GM18870 (cell line): Measurements from ENCODE around the gene PCDH15.
"Not testable (repeated sequence)": the region's sequence is repeated elsewhere in the genome, so short reads cannot be mapped to it uniquely, and the experiment has no call there.

Experiments
- ATAC-seq: cut with Tn5 transposase; IDR thresholded peaks from one replicate; pipeline ENCODE4 v1.9.1; 2021; ENCODE audit warnings: moderate library complexity; ENCODE audit not compliant: unreplicated experiment

The PCDH15 gene

GRCh38 chr10:54002077-54002476 lies 799.0 kb downstream of the PCDH15 start:
- ATAC-seq: no peak

DNA sequence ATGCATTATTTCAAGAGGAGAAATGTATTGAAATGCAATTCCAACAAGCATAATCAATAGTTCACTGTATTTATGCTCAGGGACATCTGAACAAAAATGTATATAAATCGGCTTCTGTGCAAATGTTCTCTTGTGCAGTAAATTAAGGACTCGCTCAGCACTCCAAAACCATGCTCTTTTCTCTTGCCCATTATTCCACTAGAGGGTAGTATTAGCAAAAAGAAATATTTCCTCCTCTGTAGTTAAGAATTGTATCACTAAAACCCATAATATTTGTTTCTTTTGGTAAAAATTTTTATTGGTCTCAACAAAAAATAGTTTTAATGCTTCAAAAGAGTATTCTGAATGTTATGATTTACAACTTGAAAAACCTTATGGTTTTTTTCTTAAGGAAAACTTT lies 803.1 kb downstream of the PCDH15 start:
- no peak for ATAC-seq

DNA sequence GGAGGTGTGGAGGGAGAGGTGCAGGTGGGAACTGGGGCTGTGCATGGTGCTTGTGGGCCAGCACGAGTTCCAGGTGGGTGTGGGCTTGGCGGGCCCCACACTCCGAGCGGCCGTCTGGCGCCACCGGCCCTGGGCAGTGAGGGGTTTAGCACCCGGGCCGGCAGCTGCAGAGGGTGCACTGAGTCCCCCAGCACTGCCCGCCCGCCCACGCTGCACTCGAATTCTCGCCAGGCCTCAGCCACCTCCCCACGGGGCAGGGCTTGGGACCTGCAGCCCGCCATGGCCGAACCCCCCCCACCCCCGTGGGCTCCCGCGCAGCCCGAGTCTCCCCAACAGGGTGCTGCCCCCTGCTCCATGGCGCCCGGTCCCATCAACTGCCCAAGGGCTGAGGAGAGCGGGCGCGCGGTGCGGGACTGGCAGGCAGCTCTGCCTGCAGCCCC lies 810.2 kb downstream of the PCDH15 start:
- no peak for ATAC-seq

DNA sequence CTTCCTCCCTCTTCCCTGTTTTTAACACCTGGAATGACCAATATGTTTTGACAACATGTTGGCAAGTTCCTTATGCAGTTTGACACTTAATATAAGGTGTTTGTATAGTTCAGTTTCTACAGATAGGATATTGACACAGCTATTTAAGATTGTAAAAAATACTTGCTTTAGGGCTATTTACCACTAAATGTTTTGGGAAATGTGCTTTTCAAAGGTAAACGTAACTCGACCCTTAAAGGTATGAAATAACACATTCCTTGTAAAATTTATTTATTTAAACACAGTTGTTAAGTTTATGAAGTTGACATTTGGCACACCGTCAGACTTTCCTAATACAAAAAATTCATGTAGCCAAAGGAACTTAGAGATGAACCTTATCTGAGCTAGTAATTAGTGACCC lies 817.6 kb downstream of the PCDH15 start:
- no peak for ATAC-seq

DNA sequence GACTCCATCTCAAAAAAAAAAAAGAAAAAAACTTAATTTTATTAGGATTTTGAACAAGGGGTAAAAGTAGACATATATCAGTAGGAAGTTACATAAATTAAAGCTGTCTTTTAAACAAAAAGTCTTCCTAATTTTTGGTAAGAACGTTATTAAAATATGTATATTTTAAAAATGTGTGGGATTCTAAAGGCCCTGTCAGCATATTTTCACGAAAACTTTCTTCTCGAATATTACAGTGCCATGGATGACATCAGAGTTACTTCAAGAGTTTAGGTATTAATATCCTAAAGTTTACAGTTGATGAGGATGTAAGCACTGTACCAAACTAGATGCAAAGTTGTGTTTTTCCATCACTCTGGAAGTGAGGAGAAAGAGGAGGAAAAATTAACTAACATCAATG lies 820.8 kb downstream of the PCDH15 start:
- no peak for ATAC-seq

- ATAC-seq: no peak
These were observed 822.7 kb downstream of the PCDH15 start for GRCh38 chr10:53978301-53978700.

DNA sequence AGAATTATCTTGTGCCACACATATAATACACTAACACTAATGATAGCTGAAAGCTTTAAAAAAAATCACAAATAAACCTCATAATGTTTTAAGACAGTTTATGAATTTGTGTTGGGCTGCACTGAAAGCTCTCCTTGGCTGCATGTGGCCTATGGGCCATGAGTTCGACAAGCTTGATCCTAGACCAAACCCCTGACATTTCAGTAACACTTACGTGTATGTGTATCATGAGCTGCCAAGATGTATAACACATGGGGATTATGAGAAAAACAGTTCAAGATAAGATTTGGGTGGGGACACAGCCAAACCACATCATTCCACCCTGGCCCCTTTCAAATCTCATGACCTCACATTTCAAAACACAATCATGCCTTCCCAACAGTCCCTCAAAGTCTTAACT lies 823.8 kb downstream of the PCDH15 start:
- no peak for ATAC-seq

DNA sequence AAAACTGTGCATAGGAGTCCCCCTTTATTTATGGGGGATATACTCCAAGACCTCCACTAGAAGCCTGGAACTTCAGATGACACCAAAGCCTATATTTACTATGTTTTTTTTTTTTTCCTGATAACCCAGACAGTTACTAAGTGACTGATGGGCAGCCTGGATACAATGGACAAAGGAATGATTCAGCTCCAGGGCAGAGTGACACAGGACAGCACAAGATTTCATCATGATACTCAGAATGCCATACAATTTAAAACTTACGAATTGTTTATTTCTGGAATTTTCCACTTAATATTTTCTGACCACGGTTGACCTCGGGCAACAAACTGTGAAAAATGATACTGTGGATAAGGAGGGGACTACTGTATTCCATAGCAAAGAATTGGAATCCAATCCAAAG lies 843.6 kb downstream of the PCDH15 start:
- ATAC-seq: no peak

DNA sequence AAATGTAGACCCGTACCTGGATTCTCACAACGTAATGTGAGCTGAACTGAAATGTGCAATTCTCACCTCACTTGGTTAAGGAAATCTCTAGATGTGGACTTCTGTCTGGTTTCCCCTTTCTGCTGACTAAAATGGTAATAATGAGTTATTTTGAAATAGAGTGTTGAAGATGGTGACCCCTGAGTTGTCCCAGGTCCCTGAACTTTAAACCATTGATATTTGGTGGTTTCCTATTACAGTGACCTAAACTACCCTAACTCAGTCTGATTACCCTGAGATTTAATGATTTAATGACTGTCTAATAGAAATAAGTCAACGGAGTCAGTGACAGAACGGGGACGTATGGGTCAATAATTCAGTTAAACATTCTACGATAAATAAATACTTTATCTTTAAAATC lies 845.9 kb downstream of the PCDH15 start:
- no peak for ATAC-seq

DNA sequence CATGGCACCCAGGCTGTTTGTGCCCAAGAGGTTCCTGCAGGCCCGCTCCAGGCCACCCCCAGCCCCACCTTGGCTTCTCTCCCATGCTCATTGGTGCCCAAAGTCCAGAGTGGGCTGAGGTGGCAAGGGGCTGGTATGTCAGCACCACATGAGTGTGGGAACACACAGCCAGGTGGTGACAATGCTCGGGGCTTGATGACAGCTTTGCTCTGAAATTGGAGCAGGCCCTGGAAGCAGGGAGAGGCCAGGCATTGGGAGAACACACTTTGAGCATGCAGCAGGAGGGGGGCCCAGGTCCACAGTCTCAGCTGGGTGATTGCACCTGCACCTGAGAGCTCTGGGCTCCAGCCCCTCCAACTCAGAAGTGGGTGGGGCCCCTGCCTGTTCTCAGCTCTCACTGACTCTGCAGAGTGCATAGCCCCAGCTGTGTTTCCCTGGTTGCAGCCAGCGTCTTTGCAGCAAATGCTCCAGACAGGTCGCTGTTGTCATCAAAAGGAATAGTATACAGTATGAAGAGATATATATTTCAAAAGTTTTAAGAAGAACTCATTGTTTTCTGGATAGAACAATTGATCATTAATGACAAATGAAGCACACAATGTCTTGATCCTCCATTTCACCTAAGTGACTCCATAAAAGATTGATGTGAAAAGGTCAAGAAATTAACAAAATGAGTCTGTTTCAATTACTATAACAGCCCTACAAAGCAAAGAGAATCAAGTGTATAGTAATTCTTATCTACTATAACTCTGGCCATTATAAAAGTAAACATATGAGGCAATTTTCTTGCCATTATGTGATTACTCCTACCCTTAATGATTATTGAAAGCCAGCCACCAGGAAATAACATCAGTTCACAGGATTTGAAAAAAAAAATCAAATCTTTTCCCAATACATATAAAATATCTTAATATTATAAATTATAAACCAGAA lies 848.1 kb downstream of the PCDH15 start:
- ATAC-seq: no peak

DNA sequence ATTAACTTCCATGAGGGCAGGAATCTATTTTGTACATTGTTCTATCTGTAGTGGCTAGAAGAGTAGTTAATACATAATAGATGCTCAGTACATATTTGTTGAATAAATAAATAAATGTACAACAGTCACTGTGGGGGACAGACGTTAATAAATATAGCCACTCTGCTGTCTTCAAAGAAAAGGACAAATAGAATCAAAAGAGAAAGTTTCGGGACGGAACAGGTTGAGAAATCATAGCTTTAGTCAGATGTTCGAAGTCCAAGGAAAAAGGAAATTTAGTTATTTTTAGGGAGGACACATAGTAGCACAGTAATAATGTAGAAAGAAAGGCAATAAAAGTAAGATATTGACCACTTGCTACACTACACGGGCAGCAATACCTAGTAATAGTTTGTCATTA lies 861.4 kb downstream of the PCDH15 start:
- ATAC-seq: no peak

- ATAC-seq: no peak
These were observed 870.4 kb downstream of the PCDH15 start for GRCh38 chr10:53930648-53931047.

- ATAC-seq: not testable (repeated sequence)
These were observed 876.9 kb downstream of the PCDH15 start for GRCh38 chr10:53924051-53924700.

- no peak for ATAC-seq
These were observed 882.3 kb downstream of the PCDH15 start for GRCh38 chr10:53918755-53919154.

- no peak for ATAC-seq
These were observed 891.2 kb downstream of the PCDH15 start for GRCh38 chr10:53909791-53910190.

GRCh38 chr10:53904506-53905241 lies 896.4 kb downstream of the PCDH15 start:
- ATAC-seq: no peak

GRCh38 chr10:53903756-53904155 lies 897.3 kb downstream of the PCDH15 start:
- ATAC-seq: no peak

GRCh38 chr10:53899463-53900160 lies 901.4 kb downstream of the PCDH15 start:
- ATAC-seq: no peak

DNA sequence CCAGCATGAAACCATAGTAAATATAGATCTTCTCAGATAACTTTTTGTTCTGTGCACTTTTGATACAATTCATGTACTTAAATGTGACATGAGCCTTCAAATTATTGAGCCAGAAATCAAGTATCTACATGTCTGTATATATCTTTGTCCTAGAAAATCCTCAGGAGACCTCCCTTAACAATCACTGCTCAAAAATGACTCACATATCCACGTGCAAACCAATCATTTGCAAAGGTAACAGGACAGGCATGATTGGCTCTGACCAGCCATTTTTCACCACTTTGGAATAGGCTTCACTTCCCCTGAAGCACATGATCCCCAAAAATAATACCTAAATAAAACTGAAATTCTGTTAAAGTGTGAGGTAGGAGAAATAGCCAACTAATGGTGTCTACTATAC lies 902.5 kb downstream of the PCDH15 start:
- ATAC-seq: no peak

DNA sequence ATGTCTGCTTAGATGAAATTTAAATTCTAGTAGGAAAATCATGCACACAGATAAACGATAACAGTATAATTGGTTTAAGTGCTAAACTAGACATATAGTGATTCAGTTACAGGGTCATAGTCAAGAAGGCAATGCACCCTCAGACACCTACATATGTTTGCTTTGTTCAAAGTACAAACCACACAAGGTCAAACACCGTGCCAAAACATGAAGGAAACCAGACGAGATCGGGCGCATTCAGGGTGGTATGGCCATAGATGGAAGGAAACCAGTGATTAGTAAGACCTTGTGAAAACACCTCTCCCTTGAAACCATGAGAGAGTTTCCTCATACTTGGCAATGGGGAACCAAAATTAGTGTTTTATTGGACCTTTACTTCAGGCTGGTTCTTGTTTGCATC lies 906.9 kb downstream of the PCDH15 start:
- no peak for ATAC-seq

- ATAC-seq: no peak
These were observed 908.0 kb downstream of the PCDH15 start for GRCh38 chr10:53893061-53893460.
